Fibroblast of mammary gland (primary cell): ENCODE measurements around the gene KCNE4.

ENCODE experiments used
- DNase-seq: peaks from one replicate; pipeline ENCODE4 v3.0.0-alpha.2; 2010; ENCODE audit warnings: low read depth
- H3K4me3 ChIP-seq: 2 replicates; pipeline ENCODE4 v1.5.1; 2011; ENCODE audit warnings: low read depth, mild to moderate bottlenecking, low read length, moderate library complexity; ENCODE audit not compliant: control insufficient read depth
- CTCF ChIP-seq: conservative IDR thresholded peaks from 2 replicates; pipeline ENCODE4 v1.5.1; 2011; ENCODE audit warnings: low read depth, low read length, inconsistent platforms; ENCODE audit not compliant: control insufficient read depth, insufficient read depth

The KCNE4 gene

GRCh38 chr2:223066721-223067120, 14.7 kb downstream of the KCNE4 start:
- no peak for DNase-seq
- H3K4me3 ChIP-seq = no peak overlapping the region
- no peak for TF ChIP-seq CTCF

- no peak for TF ChIP-seq CTCF
- DNase-seq = no peak
These were observed 16.1 kb downstream of the KCNE4 start for GRCh38 chr2:223068071-223068470.

GRCh38 chr2:223069465-223069864, 17.5 kb downstream of the KCNE4 start:
- no peak for DNase-seq
- TF ChIP-seq CTCF = no peak
- H3K4me3 ChIP-seq = no peak overlapping the region

More at GRCh38 chr2:223068071-223068470, 16.1 kb downstream of the KCNE4 start:
- no peak overlapping the region for H3K4me3 ChIP-seq

GRCh38 chr2:223069988-223070387, 18.0 kb downstream of the KCNE4 start:
- no peak overlapping the region for H3K4me3 ChIP-seq
- TF ChIP-seq CTCF = no peak
- no peak for DNase-seq

GRCh38 chr2:223071139-223071538, 19.1 kb downstream of the KCNE4 start:
- no peak for DNase-seq
- H3K4me3 ChIP-seq = no peak overlapping the region
- TF ChIP-seq CTCF = no peak

- no peak overlapping the region for H3K4me3 ChIP-seq
- DNase-seq = no peak
- no peak for TF ChIP-seq CTCF
These were observed 20.8 kb downstream of the KCNE4 start for GRCh38 chr2:223072826-223073225.
